NB4 (cell line): ENCODE results near the gene MTHFSD.

Source experiments
- DNase-seq: peaks from one replicate; pipeline ENCODE4 v3.0.0; 2010; ENCODE audit warnings: low read depth
- H3K4me3 ChIP-seq: one replicate; pipeline ENCODE4 v1.5.1; 2011; ENCODE audit warnings: mild to moderate bottlenecking, low read depth, low read length, moderate library complexity
- MAX ChIP-seq: IDR thresholded peaks from 2 replicates; pipeline ENCODE4 v1.6.1; 2011; ENCODE audit warnings: low read depth, low read length
- MYC ChIP-seq: IDR thresholded peaks from 2 replicates; pipeline ENCODE4 v1.6.1; 2011; ENCODE audit warnings: low read depth, low read length
- POLR2A ChIP-seq: IDR thresholded peaks from 2 replicates; pipeline ENCODE4 v1.6.1; 2011; ENCODE audit warnings: mild to moderate bottlenecking; ENCODE audit not compliant: insufficient read length; ENCODE audit errors: extremely low read depth
- TF ChIP-seq, protein P1 (sequence below): IDR thresholded peaks from one replicate; pipeline ENCODE4 v1.5.1; 2012; ENCODE audit warnings: low read depth, low read length

Gene MTHFSD

GRCh38 chr16:86481607-86482006 is 73.4 kb downstream of the MTHFSD start:
- TF ChIP-seq MYC (no peak), MAX (no peak), POLR2A (no peak)
- TF ChIP-seq, protein P1, sequence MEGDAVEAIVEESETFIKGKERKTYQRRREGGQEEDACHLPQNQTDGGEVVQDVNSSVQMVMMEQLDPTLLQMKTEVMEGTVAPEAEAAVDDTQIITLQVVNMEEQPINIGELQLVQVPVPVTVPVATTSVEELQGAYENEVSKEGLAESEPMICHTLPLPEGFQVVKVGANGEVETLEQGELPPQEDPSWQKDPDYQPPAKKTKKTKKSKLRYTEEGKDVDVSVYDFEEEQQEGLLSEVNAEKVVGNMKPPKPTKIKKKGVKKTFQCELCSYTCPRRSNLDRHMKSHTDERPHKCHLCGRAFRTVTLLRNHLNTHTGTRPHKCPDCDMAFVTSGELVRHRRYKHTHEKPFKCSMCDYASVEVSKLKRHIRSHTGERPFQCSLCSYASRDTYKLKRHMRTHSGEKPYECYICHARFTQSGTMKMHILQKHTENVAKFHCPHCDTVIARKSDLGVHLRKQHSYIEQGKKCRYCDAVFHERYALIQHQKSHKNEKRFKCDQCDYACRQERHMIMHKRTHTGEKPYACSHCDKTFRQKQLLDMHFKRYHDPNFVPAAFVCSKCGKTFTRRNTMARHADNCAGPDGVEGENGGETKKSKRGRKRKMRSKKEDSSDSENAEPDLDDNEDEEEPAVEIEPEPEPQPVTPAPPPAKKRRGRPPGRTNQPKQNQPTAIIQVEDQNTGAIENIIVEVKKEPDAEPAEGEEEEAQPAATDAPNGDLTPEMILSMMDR, result no peak
- no peak for DNase-seq
- H3K4me3 ChIP-seq, result no peak overlapping the region

DNA sequence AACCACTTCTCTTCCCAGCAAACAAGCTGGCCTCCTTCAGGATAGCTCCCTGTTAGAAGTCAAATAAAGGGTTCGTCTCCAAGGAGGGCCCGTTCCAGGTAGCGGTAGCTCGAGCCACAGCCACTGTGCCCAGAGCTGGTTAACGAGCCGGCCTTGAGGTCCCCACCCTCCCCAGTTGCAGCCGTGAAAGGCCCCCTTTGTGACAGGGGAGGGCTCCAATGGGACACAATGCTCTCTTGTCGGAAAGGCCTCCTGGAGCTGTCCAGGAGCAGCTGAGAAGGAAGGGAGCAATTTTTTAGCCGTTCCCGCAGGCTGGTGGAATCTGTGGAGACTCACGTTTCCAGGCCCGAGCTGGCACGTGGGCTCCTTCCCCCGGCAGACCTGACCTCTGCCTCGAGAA is 74.6 kb downstream of the MTHFSD start:
- TF ChIP-seq, protein P1, result no peak
- TF ChIP-seq POLR2A (no peak), MYC (no peak), MAX (no peak)
- no peak for DNase-seq
- H3K4me3 ChIP-seq, result no peak overlapping the region
